ENCODE data around the gene CD4. TPM values are rescaled to one million over a fixed set of nuclear protein-coding genes. Genes with fewer than 3 reads are reported as not detected.

Gene CD4
- total RNA-seq, 2 experiments from 2014 or later, result 155 to 161 TPM

DNA sequence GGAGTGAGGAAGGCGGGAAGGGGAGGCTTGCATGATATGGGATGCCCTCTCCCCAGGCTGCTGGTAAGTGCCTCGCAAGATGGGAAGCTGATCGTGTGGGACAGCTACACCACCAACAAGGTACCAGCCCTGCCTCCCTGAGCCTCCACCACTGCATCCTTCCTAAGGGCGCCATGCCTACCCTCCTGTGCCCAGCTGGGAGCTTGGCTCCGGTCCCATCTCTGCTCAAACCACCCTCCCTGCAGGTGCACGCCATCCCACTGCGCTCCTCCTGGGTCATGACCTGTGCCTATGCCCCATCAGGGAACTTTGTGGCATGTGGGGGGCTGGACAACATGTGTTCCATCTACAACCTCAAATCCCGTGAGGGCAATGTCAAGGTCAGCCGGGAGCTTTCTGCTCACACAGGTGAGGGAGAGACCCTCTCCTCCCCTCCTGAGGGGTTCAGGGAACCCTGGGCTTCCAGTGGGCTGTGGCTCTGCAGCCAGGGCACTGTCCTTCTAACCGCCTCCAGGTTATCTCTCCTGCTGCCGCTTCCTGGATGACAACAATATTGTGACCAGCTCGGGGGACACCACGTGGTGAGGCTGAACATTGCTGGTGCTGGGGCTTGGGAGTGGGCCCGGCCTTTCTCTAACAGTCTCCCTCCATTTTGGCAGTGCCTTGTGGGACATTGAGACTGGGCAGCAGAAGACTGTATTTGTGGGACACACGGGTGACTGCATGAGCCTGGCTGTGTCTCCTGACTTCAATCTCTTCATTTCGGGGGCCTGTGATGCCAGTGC is 54.0 kb downstream of the CD4 start:
- H3K4me1 Mint-ChIP-seq (ENCODE audit: low read depth), result no peaks in the 10 kb centered on the region
- H3K27ac Mint-ChIP-seq, result no peak overlapping the region
- intact Hi-C loops (cut with micrococcal nuclease), result no loop called here
- DNase-seq, result no peak
- CTCF ChIA-PET, result interaction anchor here (0.6 to 2.8 kb wide), 6 partner anchors 8 to 1395 kb away, joined by 3 to 24 read pairs (median 4); partner anchors contain the start of genes MLF2 and SPSB2
- no peaks in the 10 kb centered on the region for H3K9me3 Mint-ChIP-seq
- H3K4me3 Mint-ChIP-seq, result no peak overlapping the region
- H3K27me3 Mint-ChIP-seq (ENCODE audit: low read depth), result no peaks in the 10 kb centered on the region
- H3K36me3 Mint-ChIP-seq (ENCODE audit: low read depth), result peaks cover 16% of the 10 kb centered on the region

DNA sequence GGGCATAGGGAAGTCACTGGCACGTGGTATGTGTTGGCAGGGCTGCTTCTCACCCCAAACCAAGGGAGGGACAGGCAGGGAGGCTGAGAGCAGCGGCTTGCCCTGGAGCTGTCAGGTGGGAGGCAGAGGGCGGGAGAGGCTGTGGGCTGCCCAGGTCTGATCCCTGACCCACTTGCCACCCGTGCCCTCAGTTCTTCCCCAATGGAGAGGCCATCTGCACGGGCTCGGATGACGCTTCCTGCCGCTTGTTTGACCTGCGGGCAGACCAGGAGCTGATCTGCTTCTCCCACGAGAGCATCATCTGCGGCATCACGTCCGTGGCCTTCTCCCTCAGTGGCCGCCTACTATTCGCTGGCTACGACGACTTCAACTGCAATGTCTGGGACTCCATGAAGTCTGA is 56.1 kb downstream of the CD4 start:
- Mint-ChIP-seq H3K27me3 (ENCODE audit: low read depth) (no peaks in the 10 kb centered on the region), H3K4me1 (ENCODE audit: low read depth) (peaks cover 13% of the 10 kb centered on the region), H3K27ac (no peak overlapping the region), H3K4me3 (no peak overlapping the region), H3K9me3 (no peaks in the 10 kb centered on the region), H3K36me3 (ENCODE audit: low read depth) (peaks cover 30% of the 10 kb centered on the region)
- no peak for DNase-seq
- CTCF ChIA-PET, result interaction anchor here (1.2 to 2.8 kb wide), 2 partner anchors 10 to 21 kb away, joined by 3 to 24 read pairs; no protein-coding TSS in a partner anchor
- intact Hi-C loops (cut with micrococcal nuclease), result no loop called here

DNA sequence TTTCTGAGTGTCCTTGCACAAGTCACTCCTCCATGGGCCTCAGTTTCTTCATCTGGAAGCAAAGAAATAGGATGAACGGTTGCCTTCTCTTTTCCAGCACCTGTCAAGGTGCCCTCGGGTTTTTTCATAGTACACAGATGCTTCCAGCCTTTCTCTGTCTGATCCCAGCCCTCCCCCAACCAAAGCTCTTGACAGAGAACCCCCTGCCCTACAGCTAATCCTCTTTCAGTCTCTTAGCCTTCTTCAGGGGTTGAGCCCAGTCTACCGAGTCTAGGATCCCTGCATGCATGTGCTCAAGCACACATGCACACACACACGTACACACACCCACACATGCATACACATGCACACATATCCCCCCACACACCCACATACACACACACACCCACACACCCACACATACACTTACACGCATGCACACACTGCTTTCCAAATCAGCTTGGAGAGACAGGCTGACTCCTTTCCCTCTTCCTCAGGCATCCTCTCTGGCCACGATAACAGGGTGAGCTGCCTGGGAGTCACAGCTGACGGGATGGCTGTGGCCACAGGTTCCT is 57.1 kb downstream of the CD4 start:
- no peaks in the 10 kb centered on the region for H3K27me3 Mint-ChIP-seq (ENCODE audit: low read depth)
- no peaks in the 10 kb centered on the region for H3K9me3 Mint-ChIP-seq
- CTCF ChIA-PET, result interaction anchor here (0.5 to 0.6 kb wide), 2 partner anchors 288 to 358 kb away, joined by 3 to 5 read pairs; no protein-coding TSS in a partner anchor
- peaks cover 17% of the 10 kb centered on the region for H3K4me1 Mint-ChIP-seq (ENCODE audit: low read depth)
- no peak for DNase-seq
- no peak overlapping the region for H3K27ac Mint-ChIP-seq
- H3K36me3 Mint-ChIP-seq (ENCODE audit: low read depth), result peaks cover 34% of the 10 kb centered on the region
- no peak overlapping the region for H3K4me3 Mint-ChIP-seq
- intact Hi-C loops (cut with micrococcal nuclease), result no loop called here

DNA sequence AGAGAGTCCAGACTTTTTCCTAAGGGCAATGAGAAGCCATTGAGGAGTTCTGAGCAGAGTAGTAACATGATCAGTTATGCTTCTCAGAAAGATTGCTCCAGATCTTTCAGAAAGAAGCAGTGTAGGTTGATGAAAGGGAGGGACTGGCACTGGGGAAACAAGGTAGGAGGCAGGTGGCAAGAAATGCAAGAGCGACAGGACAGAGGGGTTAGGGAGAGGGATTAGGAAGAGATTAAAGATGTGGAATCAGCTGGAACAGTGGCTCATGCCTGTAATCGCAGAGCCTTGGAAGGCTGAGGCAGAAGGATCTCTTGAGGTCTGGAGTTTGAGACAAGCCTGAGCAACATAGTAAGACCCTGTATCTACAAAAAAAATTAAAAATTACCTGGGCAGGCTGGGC is 58.3 kb downstream of the CD4 start:
- CTCF ChIA-PET, result interaction anchor here (1.0 to 2.1 kb wide), 3 partner anchors 13 to 163 kb away, joined by 3 to 6 read pairs (median 4); partner anchors contain the start of gene SPSB2
- Mint-ChIP-seq H3K4me3 (no peak overlapping the region), H3K36me3 (ENCODE audit: low read depth) (peaks cover 34% of the 10 kb centered on the region), H3K27me3 (ENCODE audit: low read depth) (no peaks in the 10 kb centered on the region), H3K9me3 (no peaks in the 10 kb centered on the region), H3K27ac (no peak overlapping the region), H3K4me1 (ENCODE audit: low read depth) (peaks cover 17% of the 10 kb centered on the region)
- no peak for DNase-seq
- intact Hi-C loops (cut with micrococcal nuclease), result no loop called here

DNA sequence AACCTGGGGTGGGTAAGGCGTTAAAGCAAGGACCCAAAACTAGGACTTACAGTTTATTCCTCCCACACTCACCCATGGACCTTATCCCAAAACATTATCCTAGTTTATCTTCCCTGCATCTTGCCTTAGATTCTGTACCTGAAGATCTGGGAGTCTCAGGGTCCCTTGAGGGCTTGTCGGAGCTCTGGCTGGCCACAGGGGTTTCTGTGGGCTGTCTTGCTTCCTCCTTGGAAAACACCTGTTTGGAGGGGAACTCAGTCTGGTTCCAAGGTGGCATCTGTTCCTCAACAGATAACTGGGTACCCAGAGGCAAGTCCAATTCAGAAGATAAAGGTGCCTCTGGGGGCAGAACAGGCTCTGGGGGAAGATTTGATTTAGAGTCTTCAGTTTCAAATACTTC is 60.1 kb downstream of the CD4 start:
- H3K36me3 Mint-ChIP-seq (ENCODE audit: low read depth), result peaks cover 36% of the 10 kb centered on the region
- no peaks in the 10 kb centered on the region for H3K9me3 Mint-ChIP-seq
- H3K27me3 Mint-ChIP-seq (ENCODE audit: low read depth), result no peaks in the 10 kb centered on the region
- no peak for DNase-seq
- peak overlapping the region; percentile 86 for H3K4me3 Mint-ChIP-seq
- CTCF ChIA-PET, result interaction anchor here (0.6 to 2.1 kb wide), 5 partner anchors 13 to 121 kb away, joined by 3 to 6 read pairs (median 3); partner anchors contain the start of genes MLF2 and SPSB2
- peaks cover 31% of the 10 kb centered on the region for H3K4me1 Mint-ChIP-seq (ENCODE audit: low read depth)
- intact Hi-C loops (cut with micrococcal nuclease), result no loop called here
- no peak overlapping the region for H3K27ac Mint-ChIP-seq

DNA sequence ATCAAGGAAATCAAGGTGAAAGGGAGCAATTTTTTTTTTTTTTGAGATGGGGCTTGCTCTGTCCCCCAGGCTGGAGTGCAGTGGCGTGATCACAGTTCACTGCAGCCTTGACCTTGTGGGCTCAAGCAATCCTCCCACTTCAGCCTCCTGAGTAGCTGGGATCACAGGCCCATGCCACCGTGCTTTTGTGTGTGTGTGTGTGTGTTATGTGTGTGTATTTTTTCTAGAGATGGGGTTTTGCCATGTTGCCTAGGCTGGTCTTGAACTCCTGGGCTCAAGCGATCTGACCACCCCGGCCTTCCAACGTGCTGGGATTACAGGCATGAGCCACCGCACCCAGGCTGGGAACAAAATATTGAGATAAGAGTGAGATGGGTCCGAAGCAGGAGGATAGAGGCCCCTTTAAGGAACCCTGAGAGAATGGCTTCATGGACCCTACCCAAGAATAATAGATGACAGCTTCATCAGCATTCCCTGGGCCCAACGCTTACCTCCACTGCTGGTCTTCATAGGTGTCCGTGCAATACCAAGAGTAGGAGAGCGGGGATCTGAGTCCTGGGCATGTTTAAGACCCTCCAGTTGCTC is 60.7 kb downstream of the CD4 start:
- H3K9me3 Mint-ChIP-seq, result no peaks in the 10 kb centered on the region
- H3K27me3 Mint-ChIP-seq (ENCODE audit: low read depth), result no peaks in the 10 kb centered on the region
- H3K4me3 Mint-ChIP-seq, result peak overlapping the region; percentile 86
- peak overlapping the region; percentile 78 for H3K27ac Mint-ChIP-seq
- DNase-seq, result no peak
- H3K4me1 Mint-ChIP-seq (ENCODE audit: low read depth), result peaks cover 35% of the 10 kb centered on the region
- peaks cover 36% of the 10 kb centered on the region for H3K36me3 Mint-ChIP-seq (ENCODE audit: low read depth)
- intact Hi-C loops (cut with micrococcal nuclease), result loop anchor here (5.0 kb wide), 3 partner anchors 257 to 513 kb away; partner anchors contain the start of genes C1RL and VAMP1
- CTCF ChIA-PET, result interaction anchor here (0.6 to 2.1 kb wide), 3 partner anchors 24 to 122 kb away, joined by 3 to 6 read pairs (median 3); no protein-coding TSS in a partner anchor

DNA sequence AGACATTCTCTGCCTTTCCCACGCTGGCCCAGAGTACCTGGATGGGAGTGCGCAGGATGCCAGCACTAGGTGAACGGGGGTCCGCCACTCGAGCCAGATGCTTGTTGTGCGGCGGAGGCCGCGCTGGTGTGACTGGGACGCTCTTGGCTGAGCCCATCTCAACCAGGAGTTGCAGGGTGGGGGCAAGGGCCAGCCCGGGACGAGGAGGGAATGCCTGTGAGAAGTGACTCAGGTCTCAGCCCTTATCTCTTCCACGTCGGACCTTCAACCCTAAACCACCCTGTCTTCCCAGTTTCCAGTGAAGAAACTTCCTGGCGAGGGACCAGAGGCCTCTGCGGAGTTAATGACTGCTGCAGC is 61.4 kb downstream of the CD4 start:
- no peaks in the 10 kb centered on the region for H3K9me3 Mint-ChIP-seq
- CTCF ChIA-PET, result interaction anchor here (0.5 to 4.0 kb wide), 7 partner anchors 15 to 368 kb away, joined by 3 to 19 read pairs (median 10); partner anchors contain the start of genes MLF2, SPSB2 and TPI1
- no peaks in the 10 kb centered on the region for H3K27me3 Mint-ChIP-seq (ENCODE audit: low read depth)
- H3K4me3 Mint-ChIP-seq, result peak overlapping the region; percentile 86
- peaks cover 36% of the 10 kb centered on the region for H3K36me3 Mint-ChIP-seq (ENCODE audit: low read depth)
- H3K27ac Mint-ChIP-seq, result peak overlapping the region; percentile 93
- intact Hi-C loops (cut with micrococcal nuclease), result loop anchor here (1.0 to 5.0 kb wide), 7 partner anchors 22 to 513 kb away; partner anchors contain the start of genes C1RL, LPCAT3, P3H3 and RNU7-1
- H3K4me1 Mint-ChIP-seq (ENCODE audit: low read depth), result peaks cover 35% of the 10 kb centered on the region
- no peak for DNase-seq

DNA sequence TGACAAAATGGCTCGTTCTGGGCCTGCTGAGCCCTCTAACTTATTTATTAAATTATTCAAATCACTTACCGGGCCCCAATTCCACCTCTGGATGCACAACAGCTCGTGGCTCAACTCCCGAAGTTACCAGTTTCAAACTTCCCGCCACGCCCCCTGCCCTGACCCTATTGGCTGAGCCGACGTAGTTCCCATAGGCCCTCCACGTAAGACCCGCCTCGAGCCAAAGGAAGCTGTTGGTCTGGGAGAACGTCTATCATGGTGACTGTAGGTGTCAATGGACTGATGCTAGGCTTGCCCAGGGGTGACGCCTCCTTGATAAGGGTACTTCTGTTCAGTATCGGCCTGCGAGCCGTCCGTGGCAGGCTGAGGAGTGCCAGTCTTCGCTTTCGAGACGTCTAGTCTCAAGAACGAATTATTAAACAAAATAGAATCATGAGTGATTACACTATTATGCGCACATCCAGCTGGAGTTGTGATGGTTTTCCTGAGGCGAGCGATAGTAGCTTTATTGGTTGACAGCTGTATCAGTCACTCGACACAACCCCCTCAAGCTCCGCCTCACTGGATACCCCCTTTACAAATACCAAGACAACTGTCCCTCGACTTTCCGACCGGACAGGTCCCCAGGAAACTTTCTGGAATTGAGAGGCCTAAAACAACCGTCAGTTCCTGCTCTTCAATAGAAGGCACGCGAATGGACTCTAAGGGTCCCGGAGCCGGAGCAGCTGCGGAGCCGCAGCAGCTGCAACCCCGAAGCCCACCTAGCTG is 62.0 kb downstream of the CD4 start, which contains the start of gene CDCA3:
Gene CDCA3, minus strand, starts transcription at position 134 of the 768 bp plus-strand sequence. CDS start 334 bp downstream, outside the sequence.
- DNase-seq, result peak; percentile 99
- Mint-ChIP-seq H3K9me3 (no peaks in the 10 kb centered on the region), H3K36me3 (ENCODE audit: low read depth) (peaks cover 35% of the 10 kb centered on the region), H3K27me3 (ENCODE audit: low read depth) (no peaks in the 10 kb centered on the region), H3K4me1 (ENCODE audit: low read depth) (peaks cover 35% of the 10 kb centered on the region), H3K27ac (peak within 1 kb of the TSS; percentile 93), H3K4me3 (peak within 1 kb of the TSS; percentile 86)
- intact Hi-C loops (cut with micrococcal nuclease), result loop anchor here (1.0 to 5.0 kb wide), 7 partner anchors 23 to 514 kb away; partner anchors contain the start of genes C1RL, LPCAT3, P3H3 and RNU7-1
- CTCF ChIA-PET, result interaction anchor here (0.5 to 4.0 kb wide), 14 partner anchors 10 to 369 kb away, joined by 3 to 19 read pairs (median 5); partner anchors contain the start of genes MLF2, SPSB2 and TPI1

DNA sequence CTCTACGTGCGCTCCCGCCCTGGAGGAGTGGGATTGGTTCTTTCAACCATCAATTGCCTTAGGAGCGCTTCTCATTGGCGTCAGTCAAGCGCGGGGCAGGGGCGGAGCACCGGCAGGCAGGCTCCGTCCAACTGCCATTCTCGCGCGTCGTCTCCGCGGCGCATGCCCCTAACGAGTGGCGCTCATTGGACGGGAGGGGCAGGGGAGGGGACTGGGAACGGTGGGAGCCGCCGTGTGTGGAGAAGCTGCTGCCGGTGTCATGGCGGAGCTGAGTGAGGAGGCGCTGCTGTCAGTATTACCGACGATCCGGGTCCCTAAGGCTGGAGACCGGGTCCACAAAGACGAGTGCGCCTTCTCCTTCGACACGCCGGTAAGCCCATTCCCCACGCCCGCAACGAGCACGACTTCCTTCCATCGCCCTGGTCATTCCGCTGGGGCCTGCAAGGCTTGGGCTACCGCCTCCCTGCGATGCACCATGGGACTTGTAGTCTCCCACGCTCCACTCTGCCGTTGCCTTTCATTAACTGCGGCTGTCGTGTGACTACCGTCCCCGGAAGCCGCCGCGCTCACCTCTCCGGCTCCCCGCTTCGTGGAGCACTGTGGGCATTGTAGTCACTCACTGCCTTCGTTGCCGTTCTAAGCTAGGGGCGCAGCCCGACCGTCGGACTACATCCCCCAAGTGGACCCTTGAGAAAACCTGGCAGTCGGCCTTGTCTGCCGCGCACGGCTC is 62.8 kb downstream of the CD4 start, which contains the start of gene USP5:
Gene USP5, plus strand, starts transcription at position 230 of the 730 bp plus-strand sequence. Its CDS starts 30 bp downstream, at position 260.
- Mint-ChIP-seq H3K4me1 (ENCODE audit: low read depth) (peaks cover 35% of the 10 kb centered on the region), H3K27ac (peak within 1 kb of the TSS; percentile 93), H3K36me3 (ENCODE audit: low read depth) (peaks cover 32% of the 10 kb centered on the region), H3K27me3 (ENCODE audit: low read depth) (no peaks in the 10 kb centered on the region), H3K4me3 (peak within 1 kb of the TSS; percentile 86), H3K9me3 (no peaks in the 10 kb centered on the region)
- CTCF ChIA-PET, result interaction anchor here (0.8 to 4.0 kb wide), 16 partner anchors 9 to 298 kb away, joined by 3 to 24 read pairs (median 5); partner anchors contain the start of genes MLF2, PTMS, SPSB2 and TPI1
- peak; percentile 99 for DNase-seq
- intact Hi-C loops (cut with micrococcal nuclease), result loop anchor here (1.0 to 5.0 kb wide), 22 partner anchors 21 to 515 kb away; partner anchors contain the start of genes C1RL, CHD4, COPS7A and EMG1

DNA sequence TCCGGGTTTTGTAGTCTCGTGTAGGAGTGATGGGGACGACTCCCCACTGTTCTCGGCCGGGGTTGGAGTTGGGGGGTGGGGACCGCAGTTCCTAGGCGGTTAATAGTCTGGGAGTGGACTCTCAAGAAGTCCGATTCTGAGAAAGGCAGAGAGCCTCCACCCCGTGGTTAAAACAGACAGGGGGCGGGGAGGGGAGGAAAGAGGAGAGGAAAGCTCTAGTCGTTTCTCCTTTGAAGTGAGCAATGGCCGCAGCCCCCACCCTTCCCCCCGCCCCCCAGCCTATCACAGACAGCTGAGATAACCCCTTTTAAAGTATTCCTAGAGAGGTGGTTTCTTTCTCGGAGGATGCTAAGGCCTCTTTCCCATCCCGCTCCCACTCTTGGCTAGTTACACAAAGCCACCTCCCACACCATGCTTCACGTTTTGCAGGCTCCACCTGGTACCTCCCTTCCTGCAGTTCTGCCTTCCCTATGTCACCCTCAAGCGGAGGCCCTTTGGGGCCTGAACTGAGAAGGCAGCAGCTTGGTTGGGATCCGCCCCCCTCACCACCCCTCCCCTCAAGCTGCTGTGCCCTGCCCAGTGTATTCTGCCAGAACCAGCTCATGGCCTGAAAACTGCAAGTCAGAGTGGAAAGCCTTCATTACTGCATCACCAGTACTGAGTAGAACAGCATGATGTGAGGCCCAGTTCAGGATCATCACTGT is 63.5 kb downstream of the CD4 start:
- peak overlapping the region; percentile 93 for H3K27ac Mint-ChIP-seq
- CTCF ChIA-PET, result interaction anchor here (1.0 to 4.0 kb wide), 15 partner anchors 8 to 298 kb away, joined by 3 to 24 read pairs (median 5); partner anchors contain the start of genes MLF2, PTMS, SPSB2 and TPI1

More for the DNA sequence above, 63.5 kb downstream of the CD4 start:
- peaks cover 35% of the 10 kb centered on the region for H3K4me1 Mint-ChIP-seq (ENCODE audit: low read depth)
- H3K27me3 Mint-ChIP-seq (ENCODE audit: low read depth), result no peaks in the 10 kb centered on the region
- H3K9me3 Mint-ChIP-seq, result no peaks in the 10 kb centered on the region
- intact Hi-C loops (cut with micrococcal nuclease), result loop anchor here (1.0 to 5.0 kb wide), 18 partner anchors 20 to 516 kb away; partner anchors contain the start of genes C1RL, CHD4, COPS7A and EMG1
- peaks cover 31% of the 10 kb centered on the region for H3K36me3 Mint-ChIP-seq (ENCODE audit: low read depth)
- peak overlapping the region; percentile 86 for H3K4me3 Mint-ChIP-seq
- peak; percentile 81 for DNase-seq

Measured in activated naive CD4-positive, alpha-beta T cell treated with anti-CD3 and anti-CD28 coated beads for 36 hours (primary cell).